Measurements from ENCODE around the gene METTL27.

The METTL27 gene

DNA sequence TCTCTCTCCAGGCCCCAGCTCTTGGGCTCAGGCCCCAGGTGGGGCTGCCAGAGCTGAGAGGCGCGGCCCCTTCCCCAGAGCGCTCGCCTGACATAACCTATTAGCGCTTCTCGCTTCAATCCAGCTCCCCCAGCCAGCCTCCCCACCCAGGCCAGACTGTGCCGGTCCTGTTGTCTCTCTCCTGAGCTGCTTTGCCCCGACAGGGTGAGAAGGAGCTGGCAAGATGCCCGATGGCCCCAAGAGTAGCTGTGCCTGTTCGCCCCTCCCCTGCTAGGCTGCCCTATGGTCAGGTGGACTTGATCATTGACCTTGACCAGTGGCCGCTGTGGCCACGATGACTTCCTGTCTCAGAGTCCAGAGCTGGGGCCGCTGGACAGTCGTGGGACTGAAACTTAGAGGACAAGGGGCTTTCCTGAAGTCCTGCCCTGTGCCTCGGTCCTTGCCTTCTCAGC, 27.8 kb upstream of the METTL27 start:
- no peak for DNase-seq

DNA sequence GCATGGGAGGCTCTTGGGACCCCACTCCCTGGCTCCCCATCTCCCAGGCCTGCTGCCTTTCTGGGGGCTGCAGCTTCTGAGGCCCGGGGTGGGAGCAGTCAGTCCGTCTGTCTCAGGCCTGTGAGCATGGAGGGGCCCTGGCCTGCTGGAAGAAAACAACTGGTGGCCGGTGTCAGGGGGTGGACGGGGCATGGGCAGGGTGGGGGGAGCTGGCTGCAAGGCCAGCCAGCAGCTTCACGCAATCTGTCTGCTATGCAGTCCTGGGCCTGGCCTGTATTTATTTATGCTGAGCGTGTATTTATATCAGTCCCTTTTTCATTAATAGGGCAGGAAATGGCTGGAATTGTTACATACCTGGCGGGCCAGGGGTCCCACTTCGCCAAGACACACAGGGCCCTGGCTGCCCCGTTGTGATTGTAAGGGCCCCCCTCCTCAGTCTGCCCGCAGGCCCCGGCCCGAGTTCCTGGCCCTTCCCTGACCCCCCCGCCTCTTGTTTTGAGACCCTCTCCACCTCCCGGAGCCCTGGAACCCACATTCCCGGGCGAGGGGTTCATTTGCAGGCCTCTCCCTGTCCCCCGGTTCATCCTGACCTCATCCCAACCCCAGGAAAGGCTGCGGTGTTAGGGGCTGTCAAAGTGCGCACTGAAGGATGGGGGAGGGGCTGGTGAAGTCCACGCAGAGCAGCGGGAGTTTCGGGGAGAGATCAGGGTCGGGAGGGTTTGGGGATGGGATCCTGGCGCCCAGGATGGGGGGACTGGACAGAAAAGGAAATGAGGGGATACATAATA, 26.9 kb upstream of the METTL27 start:
- DNase-seq: no peak

DNA sequence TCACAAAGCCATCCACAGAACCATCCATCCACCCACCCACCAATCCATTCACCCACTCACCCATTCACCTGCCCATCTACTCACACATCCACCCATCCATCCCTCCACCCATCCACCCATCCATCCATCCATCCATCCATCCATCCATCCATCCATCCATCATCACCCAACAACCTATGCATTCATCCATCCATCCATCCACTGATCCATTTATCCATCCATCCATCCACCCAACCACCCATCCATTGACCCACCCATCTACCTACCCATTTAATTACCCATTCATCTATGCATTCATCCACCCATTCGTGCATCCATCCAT, 24.1 kb upstream of the METTL27 start:
- DNase-seq: no peak

DNA sequence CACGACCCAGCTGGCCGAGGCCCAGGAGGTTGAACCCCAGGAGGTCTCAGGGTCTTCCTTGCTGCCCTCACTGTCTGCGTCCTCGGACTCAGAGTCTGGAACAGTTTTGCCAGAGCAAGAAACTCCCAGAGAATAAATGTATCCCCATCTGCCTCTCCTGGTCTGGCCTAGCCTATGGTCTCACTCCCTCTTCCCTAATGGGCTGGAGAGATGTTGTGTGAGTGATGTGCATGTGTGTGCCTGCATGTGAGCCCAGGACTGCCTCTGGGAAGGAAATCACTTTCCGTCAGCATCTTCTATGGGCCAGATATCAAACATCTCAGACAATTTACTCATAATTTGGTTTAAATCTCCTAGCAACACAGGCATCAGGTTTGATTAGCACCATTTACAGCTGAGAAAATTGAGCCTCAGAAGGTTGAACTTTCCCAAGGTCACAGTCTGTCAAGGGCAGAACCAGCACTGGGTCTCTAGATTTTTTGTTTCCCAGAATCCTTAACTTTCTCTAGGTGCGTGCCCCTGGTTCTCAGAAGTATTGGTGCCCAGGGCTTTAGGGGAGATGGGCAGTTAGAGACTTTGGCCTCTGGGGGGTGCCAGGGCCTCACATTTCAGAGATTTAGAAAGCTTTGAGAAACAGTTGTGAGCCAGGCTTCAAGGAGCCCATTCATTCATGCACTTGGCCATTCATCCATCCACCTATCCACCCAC, 23.6 kb upstream of the METTL27 start:
- DNase-seq: peak in 21 of 56 donors; percentile 1 to 44 (median 13)

DNA sequence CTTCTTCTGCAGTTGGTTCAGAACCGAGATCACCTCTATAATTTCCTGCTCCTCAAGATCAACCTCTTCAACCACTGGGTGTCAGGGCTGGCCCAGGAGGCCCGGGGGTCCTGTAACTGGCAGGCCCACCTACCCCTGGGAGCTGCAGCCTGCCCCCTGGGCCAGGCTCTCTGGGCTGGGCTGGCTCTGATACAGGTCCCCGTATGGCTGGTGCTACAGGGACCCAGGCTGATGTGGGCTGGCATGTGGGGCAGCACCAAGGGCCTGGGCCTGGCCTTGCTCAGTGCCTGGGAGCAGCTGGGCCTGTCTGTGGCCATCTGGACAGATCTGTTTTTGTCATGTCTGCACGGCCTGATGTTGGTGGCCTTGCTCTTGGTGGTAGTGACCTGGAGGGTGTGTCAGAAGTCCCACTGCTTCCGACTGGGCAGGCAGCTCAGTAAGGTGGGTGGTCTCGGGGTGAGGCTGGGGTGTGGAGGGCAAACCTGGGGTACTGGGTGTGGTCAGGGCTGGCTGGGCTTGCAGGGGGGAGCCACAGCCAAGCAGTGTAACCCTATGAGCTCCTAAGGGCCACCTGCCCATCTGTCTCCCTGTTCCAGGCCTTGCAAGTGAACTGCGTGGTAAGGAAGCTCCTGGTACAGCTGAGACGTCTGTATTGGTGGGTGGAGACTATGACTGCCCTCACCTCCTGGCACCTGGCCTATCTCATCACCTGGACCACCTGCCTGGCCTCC, 22.8 kb upstream of the METTL27 start:
- DNase-seq: no peak

DNA sequence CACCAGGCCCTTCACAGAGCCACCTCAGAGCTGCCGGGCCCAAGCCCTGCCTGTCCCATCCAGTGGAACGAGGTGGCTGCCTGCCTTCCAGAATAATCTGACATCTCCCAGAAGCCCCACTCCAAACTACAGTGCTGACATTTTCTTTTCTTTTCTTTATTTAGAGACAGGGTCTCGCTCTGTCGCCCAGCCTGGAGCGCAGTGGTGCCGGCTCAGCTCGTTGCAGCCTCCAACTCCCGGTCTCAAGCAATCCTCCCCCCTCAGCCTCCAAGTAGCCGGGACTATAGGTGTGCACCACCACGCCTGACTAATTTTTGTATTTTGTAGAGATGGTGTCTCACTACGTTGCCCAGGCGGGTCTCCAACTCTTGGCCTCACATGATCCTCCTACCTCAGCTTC, 19.0 kb upstream of the METTL27 start:
- DNase-seq: no peak

DNA sequence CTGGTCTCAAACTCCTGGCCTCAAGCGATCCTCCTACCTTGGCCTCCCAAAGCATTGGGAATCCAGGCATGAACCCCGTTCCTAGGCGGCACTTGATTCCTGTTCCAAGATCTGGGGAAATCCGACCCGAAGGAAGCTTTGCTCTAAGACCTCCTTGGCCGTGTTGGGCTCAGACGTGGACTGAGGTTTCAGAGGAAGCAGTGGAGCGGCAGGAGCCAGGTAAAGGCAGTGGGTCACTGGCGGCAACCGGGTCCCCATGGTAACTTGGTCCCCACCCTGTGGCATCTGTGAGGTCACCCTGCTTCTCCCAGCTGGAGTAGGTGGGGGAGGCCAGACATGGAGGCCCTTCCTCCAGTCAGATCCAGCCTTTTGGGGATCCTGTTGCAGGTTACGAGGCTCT, 18.5 kb upstream of the METTL27 start, which contains the start of gene TMEM270:
TSS of gene TMEM270 (plus strand) at position 301 of the 400 bp plus-strand sequence. CDS start at position 337, 36 bp downstream.
- no peak for DNase-seq

DNA sequence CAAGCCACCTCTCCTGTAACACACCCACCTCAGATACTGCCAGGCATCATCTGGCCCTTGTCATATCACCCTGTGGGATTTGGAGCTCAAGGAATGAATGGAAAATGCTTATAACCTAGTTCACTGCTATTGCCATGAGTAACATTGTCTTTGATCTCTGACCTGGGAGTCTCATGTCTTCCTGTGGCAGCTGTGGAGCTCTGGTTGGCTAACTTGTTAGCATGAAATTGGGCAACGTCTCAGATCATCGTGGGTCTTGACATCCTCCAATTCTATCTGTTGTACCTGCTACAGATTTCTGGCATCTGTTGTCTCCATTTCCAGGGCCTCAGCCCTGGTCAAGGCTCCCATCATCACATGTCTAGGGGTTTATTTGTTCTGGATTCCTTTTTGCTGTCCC, 16.5 kb upstream of the METTL27 start:
- DNase-seq: no peak

DNA sequence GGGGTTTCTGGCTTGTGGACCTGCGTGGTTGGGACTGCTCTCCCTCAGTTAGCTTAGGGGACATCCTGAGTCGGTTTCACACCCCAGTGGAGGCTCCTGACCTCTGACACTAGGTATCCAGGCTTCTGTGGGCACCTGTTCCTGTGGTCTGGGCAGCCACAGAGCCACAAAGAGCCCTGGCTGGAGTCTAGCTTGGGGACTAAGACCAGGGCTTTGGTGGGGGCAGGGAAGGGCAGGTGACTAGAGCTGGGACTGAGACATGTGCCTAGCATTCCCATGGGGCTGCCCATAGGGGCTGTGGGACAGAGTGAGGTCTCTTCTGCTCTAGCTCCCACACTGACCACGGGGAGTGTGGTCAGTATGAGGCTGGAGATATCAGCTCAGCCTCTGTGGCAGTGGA, 14.6 kb upstream of the METTL27 start:
- no peak for DNase-seq

DNA sequence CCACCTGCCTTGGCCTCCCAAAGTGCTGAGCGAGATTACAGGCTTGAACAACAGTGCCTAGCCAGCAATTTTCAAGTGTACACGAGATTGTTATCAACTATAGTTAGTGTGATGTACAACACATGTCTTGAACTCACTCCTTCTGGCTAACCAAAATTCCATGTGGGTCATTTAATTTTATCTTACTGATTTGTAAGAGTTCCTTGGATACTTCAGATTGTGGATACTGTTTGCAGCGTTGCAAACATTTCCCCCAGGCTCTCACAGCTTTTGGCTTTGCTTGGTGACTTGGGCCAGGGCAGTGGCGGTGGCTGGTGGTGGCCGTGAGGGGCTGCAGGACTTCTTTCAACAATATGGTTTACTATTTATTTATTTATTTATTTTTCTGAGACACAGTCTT, 10.2 kb upstream of the METTL27 start:
- DNase-seq: no peak

DNA sequence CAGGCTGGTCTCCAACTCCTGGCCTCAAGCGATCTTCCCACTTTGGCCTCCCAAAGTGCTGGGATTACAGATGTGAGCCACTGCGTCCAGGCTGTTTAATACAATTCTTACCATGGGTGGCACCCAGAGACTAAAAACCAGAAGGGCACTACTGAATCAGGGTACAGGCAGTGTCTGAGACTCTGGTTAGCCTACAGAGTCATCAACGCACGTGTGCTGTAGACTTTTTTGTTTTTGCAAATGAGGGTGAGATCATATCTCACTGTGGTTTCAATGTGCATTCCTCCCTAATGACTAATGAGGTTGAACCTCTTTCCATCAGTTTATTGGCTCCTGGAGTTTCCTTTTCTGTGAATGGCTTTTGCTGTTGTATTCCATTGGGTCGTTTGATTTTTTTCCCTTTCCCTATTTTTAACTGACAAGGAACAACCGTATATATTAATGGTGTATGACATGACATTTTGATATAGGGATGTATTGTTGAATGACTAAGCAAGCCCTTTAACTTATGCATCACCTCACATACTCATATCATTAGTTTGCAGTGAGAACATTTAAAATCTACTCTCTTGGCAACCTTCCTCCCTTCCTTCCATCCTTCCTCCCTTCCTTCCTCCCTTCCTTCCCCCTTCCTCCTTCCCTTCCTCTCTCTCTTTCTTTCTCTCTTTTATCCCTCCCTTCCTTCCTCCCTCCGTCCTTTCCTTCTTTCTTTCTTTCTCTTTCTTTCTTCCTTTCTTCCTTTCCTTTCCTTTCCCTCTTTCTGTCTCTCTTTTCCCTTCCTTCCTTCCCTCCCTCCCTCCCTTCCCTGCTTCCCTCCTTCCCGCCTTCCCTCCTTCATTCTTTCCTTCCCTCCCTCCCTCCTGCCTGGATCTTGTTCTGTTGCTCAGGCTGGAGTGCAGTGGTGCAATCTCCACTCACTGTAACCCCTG, 9.4 kb upstream of the METTL27 start:
- DNase-seq: no peak

DNA sequence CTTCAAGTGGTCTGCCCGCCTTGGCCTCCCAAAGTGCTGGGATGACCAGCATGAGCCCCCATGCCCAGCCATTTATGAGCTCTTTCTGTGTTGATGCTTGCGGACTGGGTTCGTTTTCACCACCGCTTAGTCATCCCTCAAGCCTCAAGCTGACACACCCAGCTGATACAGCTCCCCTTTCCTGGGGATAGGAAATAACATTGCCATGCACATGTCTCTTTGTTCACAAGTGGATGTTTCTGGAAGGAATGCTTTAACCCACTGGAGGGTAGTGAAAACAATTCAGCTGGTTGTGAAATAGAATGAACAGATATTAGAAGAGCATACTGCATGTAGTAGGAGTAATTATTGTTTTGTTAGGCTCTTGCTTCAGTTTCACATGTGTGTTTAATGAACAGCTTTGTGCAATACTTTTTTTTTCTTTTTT, 8.5 kb upstream of the METTL27 start:
- DNase-seq: no peak

DNA sequence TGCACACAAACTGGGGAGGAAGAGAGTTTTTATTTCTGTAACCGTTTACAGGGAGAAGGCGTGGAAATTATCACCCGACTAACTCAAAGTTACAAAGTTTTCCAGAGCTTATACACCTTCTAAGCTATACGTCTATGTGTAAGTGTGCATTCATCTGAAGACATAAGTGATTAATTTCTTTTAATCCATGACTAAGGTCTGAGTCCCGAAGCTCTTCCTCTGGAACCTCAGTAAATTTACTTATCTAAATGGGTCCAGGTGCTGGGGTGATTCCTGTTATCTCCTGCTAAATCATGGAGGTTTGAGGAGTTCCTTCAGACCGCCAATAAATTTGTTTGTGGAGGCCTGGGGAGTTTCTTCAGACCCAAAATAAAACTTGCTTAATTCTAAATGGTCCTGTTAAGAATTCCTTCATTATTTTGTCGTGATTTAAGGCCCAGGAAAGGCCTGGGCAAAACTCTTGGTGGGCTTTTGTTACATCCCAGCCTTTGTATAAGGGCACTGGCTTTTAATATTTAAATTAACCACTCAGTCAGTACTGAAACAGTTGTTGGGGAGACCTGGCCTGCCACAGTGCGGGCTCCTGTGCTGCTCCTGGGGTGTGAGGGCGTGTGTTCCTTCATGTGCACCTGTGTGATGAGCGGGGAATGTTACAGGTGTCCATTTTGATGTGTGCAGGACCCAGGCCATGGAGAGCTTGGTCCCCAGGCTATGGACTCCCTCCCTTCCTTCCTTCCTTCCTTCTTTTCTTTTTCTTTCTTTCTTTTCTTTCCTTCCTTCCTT, 5.8 kb upstream of the METTL27 start:
- no peak for DNase-seq

DNA sequence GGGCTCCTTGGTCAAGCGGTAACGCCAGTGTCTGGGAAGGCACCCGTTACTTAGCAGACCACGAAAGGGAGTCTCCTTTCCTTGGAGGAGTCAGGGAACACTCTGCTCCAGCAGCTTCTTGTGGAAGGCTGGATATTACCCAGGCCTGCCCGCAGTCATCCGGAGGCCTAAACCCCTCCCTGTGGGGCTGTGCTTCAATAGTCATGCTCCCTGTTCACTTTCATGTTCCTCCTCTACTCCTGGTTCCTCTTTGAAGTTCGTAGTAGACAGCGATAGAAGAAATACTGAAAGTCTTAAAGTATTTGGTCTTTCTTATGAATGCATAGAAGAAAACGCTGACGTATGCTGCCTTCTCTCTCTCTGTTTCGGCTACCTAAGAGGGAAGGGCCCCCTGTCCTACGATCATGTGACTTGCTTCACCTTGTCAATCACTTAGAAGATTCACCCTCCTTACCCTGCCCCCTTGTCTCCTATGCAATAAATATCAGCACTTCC, 3.4 kb upstream of the METTL27 start:
- DNase-seq: peak in 2 of 56 donors; percentile 6 to 10

DNA sequence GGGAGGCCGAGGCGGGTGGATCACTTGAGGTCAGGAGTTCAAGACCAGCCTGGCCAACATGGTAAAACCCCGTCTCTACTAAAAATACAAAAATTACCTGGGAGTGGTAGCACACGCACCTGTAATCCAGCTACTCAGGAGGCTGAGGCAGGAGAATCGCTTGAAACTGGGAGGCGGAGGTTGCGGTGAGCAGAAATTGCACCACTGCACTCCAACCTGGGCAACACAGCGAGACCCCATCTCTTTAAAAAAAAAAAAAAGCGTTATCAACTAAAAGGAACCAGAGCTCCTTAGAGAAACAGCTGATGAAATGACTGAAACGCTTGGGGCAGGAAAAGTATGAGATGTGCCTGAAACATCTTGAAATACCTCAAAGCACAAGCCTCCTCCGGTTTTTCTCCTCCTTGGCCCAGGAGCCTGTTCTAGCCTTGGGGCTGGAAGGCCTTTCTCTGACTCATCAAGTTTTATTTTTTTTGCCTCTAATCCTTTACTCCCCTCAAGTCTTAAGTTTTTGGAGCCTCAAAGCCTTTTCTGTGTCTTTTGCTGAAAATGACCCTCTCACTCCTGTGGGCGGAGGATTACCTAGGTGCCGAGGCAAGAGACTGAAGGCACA, 2.6 kb upstream of the METTL27 start:
- no peak for DNase-seq

DNA sequence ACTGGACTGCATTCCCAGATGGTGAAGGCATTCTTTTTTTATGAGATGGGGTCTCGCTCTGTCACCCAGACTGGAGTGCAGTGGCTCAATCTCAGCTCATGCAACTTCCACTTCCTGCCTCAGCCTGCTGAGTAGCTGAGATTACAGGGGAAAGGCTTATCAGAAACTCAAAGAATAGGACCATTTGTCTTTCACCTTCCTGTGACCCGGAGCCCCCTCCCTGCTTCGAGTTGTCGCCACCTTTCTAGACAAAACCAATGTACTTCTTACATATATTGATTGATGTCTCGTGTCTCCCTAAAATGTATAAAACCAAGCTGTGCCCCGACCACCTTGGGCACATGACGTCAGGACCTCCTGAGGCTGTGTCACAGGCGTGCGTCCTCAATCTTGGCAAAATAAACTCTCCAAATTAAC, 1.8 kb upstream of the METTL27 start:
- DNase-seq: no peak

DNA sequence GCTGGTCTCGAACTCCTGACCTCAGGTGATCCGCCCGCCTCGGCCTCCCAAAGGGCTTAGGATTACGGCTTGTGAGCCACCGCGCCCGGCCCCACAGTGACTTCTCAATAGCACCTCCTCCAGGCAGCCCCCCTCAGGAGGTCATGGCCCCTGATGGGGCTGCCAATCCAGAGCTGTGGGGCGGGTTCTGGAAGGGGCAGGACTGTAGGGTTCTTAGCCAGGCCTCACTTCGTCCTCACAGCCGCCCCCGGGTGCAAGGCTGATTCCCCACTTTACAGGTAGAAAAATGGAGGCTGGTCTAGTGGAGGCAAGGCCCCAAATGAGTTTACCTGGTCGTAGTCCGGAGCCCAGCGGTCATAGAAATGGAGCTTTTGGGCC, 638 bp downstream of the METTL27 start:
- DNase-seq: no peak

DNA sequence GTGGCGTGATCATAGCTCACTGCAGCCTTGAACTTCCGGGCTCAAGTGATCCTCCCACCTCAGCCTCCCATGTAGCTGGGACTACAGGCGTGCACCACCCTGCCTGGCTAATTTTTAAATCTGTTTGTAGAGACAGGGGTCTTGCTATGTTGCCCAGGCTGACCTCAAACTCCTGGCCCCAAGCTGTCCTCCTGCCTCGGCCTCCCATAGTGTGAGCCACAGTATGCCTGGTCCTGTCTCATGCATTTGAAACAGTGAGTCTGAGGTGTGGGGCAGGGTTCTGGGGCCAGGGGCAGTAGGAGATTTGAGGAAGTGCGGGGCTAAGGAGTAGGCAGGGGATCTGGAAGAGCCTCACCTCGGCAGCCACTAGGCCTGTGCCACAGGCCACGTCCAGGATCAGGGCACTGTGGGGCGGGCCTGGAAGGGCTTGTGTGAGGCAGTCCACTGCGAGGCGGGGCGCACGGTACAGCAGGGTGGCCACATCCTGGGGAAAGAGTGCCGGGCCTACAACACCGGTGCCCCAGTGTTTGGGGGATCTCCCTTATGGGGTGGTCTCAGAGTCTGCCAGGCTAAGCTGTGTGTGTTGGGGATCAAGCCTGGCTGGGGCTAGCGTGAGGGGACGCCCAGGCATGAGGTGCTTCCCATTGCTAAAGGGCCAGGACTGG, 1.5 kb downstream of the METTL27 start:
- no peak for DNase-seq
